ENCODE data around the gene SPATA21. TPM values are rescaled to one million over a fixed set of nuclear protein-coding genes. Genes with fewer than 3 reads are reported as not detected.

The SPATA21 gene
- polyA plus RNA-seq, 2 of the 4 experiments (the other 2 are of a cell fraction) = 0.08 to 0.09 TPM

- TF ChIP-seq REST (IDR thresholded peaks at IDR 0.05) (no peak), ZC3H11A (IDR thresholded peaks at IDR 0.05) (no peak), NFE2L2 (conservative IDR thresholded peaks at IDR 0.05; ENCODE audit: low read length) (no peak), MAZ (IDR thresholded peaks at IDR 0.05; ENCODE audit: borderline replicate concordance, low read depth, low read length) (no peak), ATOH8 (CRISPR knock-in tag; IDR thresholded peaks at IDR 0.05; ENCODE audit: low read depth) (no peak), GATA3 (IDR thresholded peaks at IDR 0.05; ENCODE audit: borderline replicate concordance) (no peak), MAX (IDR thresholded peaks at IDR 0.05) (no peak), ZFP36 (IDR thresholded peaks at IDR 0.05; ENCODE audit: borderline replicate concordance, partially characterized antibody) (no peak), POLR2A (IDR thresholded peaks at IDR 0.05; ENCODE audit: low read length) (no peak), E2F6 (IDR thresholded peaks at IDR 0.05; ENCODE audit: borderline replicate concordance, low read depth) (no peak)
These were observed 5.0 kb upstream of the SPATA21 start (continued) for GRCh38 chr1:16442265-16442664.

- H3K4me2 ChIP-seq = peak overlapping the region; percentile 98
- H3K4me1 ChIP-seq = peaks cover 8% of the 10 kb centered on the region; the same call in 1 of the 3 replicates
- ATAC-seq = peak in 1 of 2 experiments; percentile 6; a peak in 2 of 6 replicates
- DNase-seq (ENCODE audit: low read depth in 1 of 2, low spot score in 1 of 2) = no peak
- WGBS (ENCODE audit: missing lambda C conversion rate) = 5% methylated on average over 12 of the region's 12 CpGs
- no peaks in the 10 kb centered on the region for H3K9me3 ChIP-seq
- FAIRE-seq = no peak
- TF ChIP-seq RARB (CRISPR knock-in tag; IDR thresholded peaks at IDR 0.05) (no peak), ATOH8 (CRISPR knock-in tag; IDR thresholded peaks at IDR 0.05; ENCODE audit: low read depth) (no peak), ZSCAN20 (CRISPR knock-in tag; IDR thresholded peaks at IDR 0.05) (no peak), RFX5 (IDR thresholded peaks at IDR 0.05) (no peak), HMGXB4 (CRISPR knock-in tag; IDR thresholded peaks at IDR 0.05; ENCODE audit: borderline replicate concordance) (no peak), NFE2L2 (conservative IDR thresholded peaks at IDR 0.05; ENCODE audit: low read length) (no peak), ELK1 (IDR thresholded peaks at IDR 0.05; ENCODE audit: low read depth, low read length) (no peak), KDM5A (IDR thresholded peaks at IDR 0.05) (no peak), MYC (IDR thresholded peaks at IDR 0.05; ENCODE audit: borderline replicate concordance, low read length) (no peak), ZNF302 (CRISPR knock-in tag; IDR thresholded peaks at IDR 0.05) (no peak)
- H3K27ac ChIP-seq = peak overlapping the region; percentile 84 to 98
- CTCF ChIA-PET = interaction anchor here (0.8 to 3.0 kb wide), 10 partner anchors 9 to 511 kb away, joined by 3 to 30 read pairs (median 4); partner anchors contain the start of gene FBXO42
- POLR2A ChIA-PET = no interaction called here
- peak overlapping the region; percentile 97 for H3K4me3 ChIP-seq
These were observed 4.0 kb upstream of the SPATA21 start for GRCh38 chr1:16441282-16441665.
